ENCODE data around the gene ADSL.

ADSL gene

DNA sequence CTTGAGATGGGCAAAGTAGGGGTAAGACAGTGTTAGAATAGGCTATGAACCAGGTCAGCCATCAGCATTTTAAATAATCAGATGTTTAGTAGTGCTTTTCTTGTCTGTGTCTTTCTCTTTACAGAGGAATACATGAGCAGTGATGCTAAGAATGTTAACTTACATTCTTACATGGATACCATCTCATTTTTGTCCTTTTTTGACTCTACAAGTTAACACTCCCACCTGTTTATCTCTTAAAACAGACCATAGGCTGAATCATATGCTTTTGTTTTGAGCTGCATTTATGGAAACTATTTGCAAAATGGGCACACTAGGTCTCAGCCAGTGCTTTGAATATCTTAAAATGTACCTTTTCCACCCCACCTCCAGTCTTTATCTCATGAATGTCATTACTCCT lies 25.6 kb upstream of the ADSL start:
- DNase-seq (ENCODE audit: low read depth): no peak
- no peak overlapping the region for H3K4me3 ChIP-seq (ENCODE audit: low read length)
- TF ChIP-seq, protein P1, sequence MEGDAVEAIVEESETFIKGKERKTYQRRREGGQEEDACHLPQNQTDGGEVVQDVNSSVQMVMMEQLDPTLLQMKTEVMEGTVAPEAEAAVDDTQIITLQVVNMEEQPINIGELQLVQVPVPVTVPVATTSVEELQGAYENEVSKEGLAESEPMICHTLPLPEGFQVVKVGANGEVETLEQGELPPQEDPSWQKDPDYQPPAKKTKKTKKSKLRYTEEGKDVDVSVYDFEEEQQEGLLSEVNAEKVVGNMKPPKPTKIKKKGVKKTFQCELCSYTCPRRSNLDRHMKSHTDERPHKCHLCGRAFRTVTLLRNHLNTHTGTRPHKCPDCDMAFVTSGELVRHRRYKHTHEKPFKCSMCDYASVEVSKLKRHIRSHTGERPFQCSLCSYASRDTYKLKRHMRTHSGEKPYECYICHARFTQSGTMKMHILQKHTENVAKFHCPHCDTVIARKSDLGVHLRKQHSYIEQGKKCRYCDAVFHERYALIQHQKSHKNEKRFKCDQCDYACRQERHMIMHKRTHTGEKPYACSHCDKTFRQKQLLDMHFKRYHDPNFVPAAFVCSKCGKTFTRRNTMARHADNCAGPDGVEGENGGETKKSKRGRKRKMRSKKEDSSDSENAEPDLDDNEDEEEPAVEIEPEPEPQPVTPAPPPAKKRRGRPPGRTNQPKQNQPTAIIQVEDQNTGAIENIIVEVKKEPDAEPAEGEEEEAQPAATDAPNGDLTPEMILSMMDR (conservative IDR thresholded peaks at IDR 0.05; ENCODE audit: low read depth, low read length): no peak

DNA sequence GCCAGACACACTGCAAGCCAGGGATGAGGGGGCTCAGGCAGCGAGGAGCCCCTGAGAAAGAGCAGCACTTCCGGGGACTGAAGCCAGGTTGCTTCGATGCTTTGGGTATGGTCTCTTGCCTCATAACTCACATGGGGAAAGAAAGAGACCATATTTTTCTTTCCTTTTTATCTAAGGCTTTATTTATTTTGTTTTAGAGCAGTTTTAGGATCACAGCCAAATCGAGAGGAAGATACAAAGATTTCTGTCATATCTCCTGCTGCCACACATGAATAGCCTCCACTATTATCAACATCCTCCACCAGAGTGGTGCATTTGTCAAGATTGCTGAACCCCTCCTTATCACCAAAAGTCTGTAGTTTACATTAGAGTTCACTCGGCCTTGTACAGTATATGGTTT lies 24.3 kb upstream of the ADSL start:
- H3K4me3 ChIP-seq (ENCODE audit: low read length): no peak overlapping the region
- no peak for DNase-seq (ENCODE audit: low read depth)
- TF ChIP-seq, protein P1 (conservative IDR thresholded peaks at IDR 0.05; ENCODE audit: low read depth, low read length): no peak

DNA sequence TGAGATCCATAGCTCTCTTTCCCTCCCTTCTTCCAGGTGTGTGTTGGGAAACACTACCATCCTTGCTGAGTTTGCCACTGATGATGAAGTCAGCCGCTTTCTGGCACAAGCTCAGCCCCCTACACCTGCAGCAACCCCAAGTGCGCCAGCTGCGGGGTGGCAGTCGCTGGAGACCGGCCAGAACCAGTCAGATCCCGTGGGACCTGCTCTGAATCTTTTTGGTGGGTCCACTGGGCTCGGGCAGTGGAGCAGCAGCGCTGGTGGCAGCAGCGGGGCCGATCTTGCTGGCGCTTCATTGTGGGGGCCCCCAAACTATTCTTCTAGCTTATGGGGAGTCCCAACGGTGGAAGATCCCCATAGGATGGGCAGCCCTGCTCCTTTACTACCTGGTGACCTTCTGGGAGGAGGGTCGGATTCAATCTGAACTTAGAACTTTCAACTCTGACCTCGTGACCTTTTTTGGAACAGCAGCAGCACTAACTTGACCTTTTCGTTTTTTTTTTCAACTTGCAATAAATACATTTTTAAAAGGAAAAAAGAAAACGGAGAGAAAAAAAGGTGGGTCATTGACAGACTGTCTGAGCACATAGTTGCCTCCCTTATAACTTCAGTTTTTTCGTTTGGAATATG lies 23.4 kb upstream of the ADSL start:
- no peak for DNase-seq (ENCODE audit: low read depth)
- TF ChIP-seq, protein P1 (conservative IDR thresholded peaks at IDR 0.05; ENCODE audit: low read depth, low read length): no peak
- no peak overlapping the region for H3K4me3 ChIP-seq (ENCODE audit: low read length)

- DNase-seq (ENCODE audit: low read depth): no peak
- TF ChIP-seq, protein P1 (conservative IDR thresholded peaks at IDR 0.05; ENCODE audit: low read depth, low read length): no peak
- H3K4me3 ChIP-seq (ENCODE audit: low read length): no peak overlapping the region
These were observed 22.6 kb upstream of the ADSL start for GRCh38 chr22:40323681-40324171.

DNA sequence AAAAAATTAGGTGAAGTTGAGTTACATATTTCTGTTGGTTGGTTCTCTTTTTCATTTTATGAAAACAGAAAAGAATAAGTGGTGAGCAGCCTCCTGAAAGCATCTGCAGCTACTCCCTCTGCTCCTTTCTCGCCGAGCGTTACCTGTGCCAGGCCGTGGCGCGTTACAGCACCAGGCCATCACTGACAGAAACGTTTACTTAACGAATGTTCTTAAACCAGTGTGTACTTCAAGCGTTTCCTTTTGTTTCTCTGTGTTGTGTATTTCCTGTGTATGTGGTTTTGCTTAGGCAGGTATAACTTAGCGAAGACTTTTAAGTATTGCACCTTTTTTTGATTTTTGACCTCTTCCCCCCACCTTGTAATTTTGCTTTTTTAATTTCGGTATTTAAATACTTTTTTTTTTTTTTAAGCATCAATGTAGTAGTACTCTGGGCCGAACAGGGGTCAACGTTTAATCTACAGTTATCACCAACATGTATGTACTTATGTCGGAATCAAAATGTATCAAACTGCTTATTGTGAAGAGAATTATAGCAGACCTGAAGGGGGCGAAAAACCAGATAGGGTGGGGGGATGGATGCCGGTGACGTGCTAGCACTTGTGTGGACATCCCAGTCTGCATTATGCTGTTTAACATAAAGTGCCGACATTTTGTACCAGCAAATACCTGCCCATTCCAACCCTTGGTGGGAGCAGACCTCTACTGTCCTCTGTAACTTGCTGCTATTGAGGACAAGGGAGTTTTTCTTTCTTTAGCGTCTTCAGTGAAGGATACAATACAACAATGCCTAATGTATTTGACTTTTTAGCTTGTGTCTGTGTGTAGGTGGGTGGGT lies 21.6 kb upstream of the ADSL start:
- DNase-seq (ENCODE audit: low read depth): no peak
- TF ChIP-seq, protein P1 (conservative IDR thresholded peaks at IDR 0.05; ENCODE audit: low read depth, low read length): no peak
- no peak overlapping the region for H3K4me3 ChIP-seq (ENCODE audit: low read length)

- no peak overlapping the region for H3K4me3 ChIP-seq (ENCODE audit: low read length)
- no peak for DNase-seq (ENCODE audit: low read depth)
- TF ChIP-seq, protein P1 (conservative IDR thresholded peaks at IDR 0.05; ENCODE audit: low read depth, low read length): no peak
These were observed 21.0 kb upstream of the ADSL start for GRCh38 chr22:40325315-40325714.

Measured in retinal pigment epithelial cell (primary cell).